GM13976 (cell line): ENCODE data around the gene PSKH1.

Experiments
- DNase-seq: peaks from one replicate; pipeline ENCODE4 v3.0.0; 2012; ENCODE audit warnings: low spot score
- in situ Hi-C: fragments of 300-500 bp; cut with MboI; formaldehyde crosslinking; loops from one replicate; pipeline ENCODE4 v1.12.0; 2022; ENCODE audit warnings: low sequenced_read_pairs, mixed read lengths, inconsistent platforms; ENCODE audit not compliant: unreplicated experiment
- TF ChIP-seq, protein P1 (sequence below): IDR thresholded peaks from 2 replicates; pipeline ENCODE4 v1.5.1; 2012; ENCODE audit warnings: borderline replicate concordance, mild to moderate bottlenecking; ENCODE audit not compliant: insufficient read depth; ENCODE audit errors: extremely low read depth, missing control alignments, control extremely low read depth

PSKH1 gene

DNA sequence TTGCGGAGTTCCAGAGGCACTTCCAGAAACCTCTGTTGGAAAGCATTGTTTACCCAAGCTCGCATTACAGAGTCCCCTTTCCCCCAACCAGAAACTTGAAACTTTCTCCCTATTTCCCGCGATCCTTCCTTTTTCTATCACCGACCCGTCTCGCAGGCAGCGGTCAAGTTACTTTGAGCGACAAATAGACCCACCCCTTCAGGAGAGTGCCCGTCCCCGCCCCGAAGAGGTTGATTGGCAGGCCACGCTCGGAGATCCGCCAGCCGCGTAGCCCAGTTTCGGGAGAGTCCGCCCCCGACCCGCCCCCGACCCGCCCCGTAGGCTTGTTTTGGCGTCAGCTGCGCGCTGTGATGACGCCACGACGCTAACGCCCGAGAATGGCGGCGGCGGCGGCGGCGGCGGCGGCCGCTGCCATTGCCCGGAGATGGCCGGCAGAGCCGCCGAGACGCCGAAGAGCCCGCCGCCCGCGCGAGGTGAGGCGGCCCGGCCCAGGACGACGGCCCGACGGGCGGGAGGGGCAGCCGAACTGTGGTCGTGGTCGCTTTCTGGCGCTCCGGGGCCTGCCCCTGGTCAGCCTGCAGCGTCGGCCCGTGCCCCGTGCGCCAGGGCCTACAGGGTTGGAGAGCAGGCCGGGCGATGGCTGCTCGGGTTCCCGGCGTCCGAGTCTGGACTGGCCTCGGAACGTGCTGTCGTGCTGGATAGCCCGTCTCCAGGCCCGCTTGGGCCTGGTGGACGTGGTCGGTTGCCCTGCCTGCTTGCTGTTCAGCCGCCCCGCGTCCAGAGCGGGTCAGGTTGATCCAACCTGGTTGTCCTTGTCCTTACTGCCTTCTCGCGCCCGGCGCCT, at the start of gene PSKH1:
PSKH1 (plus strand) TSS at position 356 of the 844 bp plus-strand sequence. CDS start 15,496 bp downstream, outside the sequence.
- in situ Hi-C loops: no loop called here
- peak; percentile 100 for DNase-seq
- TF ChIP-seq, protein P1, sequence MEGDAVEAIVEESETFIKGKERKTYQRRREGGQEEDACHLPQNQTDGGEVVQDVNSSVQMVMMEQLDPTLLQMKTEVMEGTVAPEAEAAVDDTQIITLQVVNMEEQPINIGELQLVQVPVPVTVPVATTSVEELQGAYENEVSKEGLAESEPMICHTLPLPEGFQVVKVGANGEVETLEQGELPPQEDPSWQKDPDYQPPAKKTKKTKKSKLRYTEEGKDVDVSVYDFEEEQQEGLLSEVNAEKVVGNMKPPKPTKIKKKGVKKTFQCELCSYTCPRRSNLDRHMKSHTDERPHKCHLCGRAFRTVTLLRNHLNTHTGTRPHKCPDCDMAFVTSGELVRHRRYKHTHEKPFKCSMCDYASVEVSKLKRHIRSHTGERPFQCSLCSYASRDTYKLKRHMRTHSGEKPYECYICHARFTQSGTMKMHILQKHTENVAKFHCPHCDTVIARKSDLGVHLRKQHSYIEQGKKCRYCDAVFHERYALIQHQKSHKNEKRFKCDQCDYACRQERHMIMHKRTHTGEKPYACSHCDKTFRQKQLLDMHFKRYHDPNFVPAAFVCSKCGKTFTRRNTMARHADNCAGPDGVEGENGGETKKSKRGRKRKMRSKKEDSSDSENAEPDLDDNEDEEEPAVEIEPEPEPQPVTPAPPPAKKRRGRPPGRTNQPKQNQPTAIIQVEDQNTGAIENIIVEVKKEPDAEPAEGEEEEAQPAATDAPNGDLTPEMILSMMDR: no peak

DNA sequence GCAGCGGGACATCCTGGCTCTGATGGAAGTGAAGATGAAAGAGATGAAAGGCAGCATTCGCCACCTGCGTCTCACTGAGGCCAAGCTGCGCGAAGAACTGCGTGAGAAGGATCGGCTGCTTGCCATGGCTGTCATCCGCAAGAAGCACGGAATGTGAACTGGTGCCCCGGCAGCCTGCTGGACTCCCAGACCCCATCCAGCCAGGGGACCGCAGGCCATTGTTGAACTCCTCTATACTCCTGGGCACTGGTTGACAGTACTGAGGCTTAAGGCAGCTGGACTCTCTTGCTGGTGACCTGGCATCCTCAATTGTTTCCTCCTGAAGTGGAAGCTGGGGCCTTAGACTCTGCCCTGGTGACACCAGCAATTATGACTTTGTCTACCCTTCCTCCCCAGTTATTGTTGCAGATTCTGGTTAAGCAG, 49.7 kb upstream of the PSKH1 start:
- TF ChIP-seq, protein P1: no peak
- no peak for DNase-seq
- in situ Hi-C loops: no loop called here

DNA sequence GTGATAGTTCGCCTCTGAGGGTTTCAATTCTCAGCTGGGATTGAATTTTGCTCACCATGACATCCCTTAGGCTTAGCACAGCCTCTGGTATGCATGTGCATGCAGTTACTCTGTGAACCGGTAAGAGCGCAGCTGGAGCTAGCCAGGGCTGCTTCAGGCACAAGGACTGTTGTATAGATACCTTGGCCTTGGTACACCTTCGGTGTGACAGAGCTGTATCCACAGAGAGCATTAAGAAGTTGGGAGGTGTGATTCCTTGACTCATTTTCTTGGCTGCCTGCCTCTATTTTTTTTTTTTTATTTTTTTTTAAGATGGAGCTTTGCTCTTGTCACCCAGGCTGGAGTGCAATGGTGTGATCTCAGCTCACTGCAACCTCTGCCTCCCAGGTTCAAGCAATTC, 48.6 kb upstream of the PSKH1 start:
- in situ Hi-C loops: no loop called here
- DNase-seq: no peak
- TF ChIP-seq, protein P1: no peak

DNA sequence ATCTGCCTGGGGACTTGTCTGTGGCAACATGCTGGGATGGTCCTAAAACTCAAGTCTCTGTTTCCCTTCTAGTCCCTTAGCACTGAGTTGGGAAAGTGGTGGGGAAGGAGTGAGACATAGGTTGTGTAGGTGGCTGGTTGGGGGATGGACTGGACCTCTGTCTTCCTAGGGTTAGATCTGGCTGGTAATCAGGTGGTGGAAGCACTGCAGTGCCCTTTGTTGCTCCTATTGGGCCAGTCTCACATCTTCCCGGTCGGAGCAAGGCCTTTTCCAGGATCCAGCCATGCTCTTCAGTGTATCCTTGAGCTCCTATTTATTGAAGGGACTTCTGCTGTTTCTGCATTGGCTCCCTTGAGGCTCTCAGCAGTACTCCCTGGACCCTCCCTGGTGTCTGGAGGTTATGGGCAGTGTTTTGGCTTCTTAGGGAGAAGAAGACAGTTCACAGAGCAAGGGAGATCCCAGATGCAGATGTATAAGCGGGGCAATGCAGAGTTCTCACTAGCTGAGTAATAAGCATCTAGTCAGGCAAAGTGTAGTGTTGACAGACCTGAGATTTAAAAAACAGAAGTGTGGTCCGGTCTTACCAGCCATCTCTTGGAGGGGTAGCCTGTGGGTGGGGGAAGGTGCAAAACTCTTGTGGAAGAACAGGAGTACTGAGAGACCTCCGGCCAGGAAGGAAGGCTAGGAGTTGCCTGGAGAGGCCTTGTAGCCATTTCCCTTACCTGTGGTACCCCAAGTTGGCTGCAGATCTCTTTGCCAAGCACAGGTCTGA, 47.6 kb upstream of the PSKH1 start:
- in situ Hi-C loops: no loop called here
- TF ChIP-seq, protein P1: no peak
- no peak for DNase-seq

DNA sequence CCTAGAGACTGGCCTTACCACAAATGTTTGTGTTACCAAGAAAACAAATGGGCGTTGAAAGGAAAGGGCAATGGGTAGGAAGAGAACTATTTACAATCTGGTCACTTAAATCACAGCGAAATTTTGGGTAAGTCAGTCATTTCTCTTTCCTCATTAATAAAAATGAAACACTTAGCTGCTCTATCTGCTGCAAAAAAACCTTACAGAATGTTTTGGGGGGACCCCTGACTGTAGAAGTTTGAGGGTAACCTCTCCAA, 47.1 kb upstream of the PSKH1 start:
- no peak for DNase-seq
- TF ChIP-seq, protein P1: no peak
- in situ Hi-C loops: no loop called here

DNA sequence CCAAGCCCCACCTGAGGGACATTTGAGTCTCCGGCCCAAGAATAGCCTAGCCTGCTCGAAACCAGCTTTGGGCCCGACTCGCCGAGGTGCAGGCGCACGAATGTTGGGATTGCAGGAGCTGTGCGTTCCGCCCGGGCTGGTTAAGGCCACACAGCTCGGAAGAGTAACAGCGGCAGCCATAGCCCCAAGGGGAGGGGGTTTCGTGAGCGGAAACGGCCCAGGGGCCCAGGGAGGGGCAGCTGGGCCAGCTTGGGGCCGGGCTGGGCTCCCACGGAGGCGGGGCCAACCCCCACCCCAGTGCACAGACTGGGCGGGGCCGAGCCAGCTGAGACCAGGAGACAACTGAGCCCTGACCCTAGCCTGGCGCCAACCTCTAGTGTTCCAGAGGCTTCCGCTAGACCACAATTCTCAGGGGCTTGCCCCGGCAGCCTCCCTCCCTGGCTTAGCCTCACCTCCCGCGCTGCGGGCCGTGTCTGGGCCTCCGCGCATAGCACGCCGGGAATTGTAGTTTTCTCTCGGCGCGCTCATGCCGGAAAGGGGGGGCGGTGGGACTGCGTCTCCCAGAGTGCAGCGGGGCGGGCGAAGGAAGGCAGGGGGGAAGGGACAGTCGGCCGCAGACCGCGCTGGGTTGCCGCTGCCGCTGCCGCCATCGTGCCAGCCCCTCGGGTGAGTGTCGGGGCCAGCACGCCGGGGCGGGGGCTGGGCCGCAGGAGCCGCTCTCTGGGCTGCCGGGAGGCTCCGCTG, 46.6 kb upstream of the PSKH1 start, which contains the start of gene NUTF2:
NUTF2 (plus strand) TSS at position 614 of the 744 bp plus-strand sequence. CDS start 18,198 bp downstream, outside the sequence.
- TF ChIP-seq, protein P1: no peak
- in situ Hi-C loops: no loop called here
- peak; percentile 96 for DNase-seq
